COR-L47 (cell line): ENCODE results near the gene C16orf95.
"Not testable (repeated sequence)": the region's sequence is repeated elsewhere in the genome, so short reads cannot be mapped to it uniquely, and the experiment has no call there.

Experiments used
- DNase-seq: peaks from one replicate; lab custom pipeline; 2025; lab: John Stamatoyannopoulos, UW

The C16orf95 gene

DNA sequence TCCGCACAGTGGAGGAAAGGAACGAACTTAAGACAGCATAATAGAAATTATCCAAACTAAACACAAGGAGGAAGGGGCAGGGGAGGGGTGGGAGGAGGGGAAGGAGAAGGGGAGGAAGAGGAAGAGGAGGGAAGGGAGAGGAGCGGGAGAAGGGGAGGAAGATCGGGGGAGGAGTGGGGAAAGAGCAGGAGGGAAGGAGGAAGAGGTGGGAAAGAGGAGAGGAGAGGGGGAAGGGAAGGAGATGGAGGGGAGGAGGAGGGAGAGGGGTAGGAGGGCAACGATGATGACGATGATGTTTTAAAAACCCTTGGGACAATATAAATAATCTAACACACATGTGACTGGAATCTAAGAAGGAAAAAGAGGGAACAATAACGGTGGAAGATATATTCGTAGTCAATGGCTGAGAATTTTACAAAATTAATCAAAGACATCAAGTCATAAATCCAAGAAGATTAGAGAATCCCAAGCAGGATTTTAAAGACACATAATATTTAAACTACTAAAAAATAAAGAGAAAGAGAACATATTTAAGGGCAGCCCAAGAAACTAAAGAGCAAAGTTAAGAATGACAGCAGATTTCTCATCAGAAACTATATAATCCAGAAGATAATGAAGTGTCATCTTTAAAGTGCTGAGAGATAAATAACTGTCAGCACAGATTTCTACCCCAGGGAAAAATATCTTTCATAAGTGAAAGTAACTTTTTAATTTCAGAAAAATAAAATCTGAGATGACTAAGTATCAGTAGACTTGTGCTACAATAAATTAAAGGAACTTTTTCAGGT, 30.2 kb downstream of the C16orf95 start:
- no peak for DNase-seq

- DNase-seq: no peak
Measured at GRCh38 chr16:87284183-87284582, 33.0 kb downstream of the C16orf95 start.

GRCh38 chr16:87279094-87279658, 38.0 kb downstream of the C16orf95 start:
- no peak for DNase-seq

- no peak for DNase-seq
Measured at GRCh38 chr16:87278191-87279093, 38.8 kb downstream of the C16orf95 start.

GRCh38 chr16:87276924-87277323, 40.3 kb downstream of the C16orf95 start:
- no peak for DNase-seq

- DNase-seq: no peak
Measured at GRCh38 chr16:87276091-87276701, 41.0 kb downstream of the C16orf95 start.

DNA sequence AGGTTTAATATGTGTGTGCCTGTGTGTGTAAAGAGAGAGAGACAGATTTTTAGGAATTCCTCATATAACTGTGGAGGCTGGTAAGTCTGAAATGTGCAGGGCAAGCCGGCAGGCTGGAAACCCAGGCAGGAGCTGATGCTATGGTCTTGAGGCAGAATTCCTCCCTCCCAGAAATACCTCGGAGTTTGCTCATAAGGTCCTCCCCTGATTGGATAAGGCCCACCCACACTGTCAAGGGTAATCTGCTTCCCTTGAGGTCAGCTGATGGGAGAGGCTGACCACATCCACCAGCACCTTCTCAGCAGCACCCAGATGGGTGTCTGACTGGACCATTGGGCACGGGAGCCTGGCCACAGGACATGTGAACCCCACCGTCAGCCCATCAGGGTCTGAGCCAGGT, 42.4 kb downstream of the C16orf95 start:
- DNase-seq: no peak

GRCh38 chr16:87273471-87274030, 43.6 kb downstream of the C16orf95 start:
- no peak for DNase-seq

GRCh38 chr16:87271256-87271655, 45.9 kb downstream of the C16orf95 start:
- no peak for DNase-seq

DNA sequence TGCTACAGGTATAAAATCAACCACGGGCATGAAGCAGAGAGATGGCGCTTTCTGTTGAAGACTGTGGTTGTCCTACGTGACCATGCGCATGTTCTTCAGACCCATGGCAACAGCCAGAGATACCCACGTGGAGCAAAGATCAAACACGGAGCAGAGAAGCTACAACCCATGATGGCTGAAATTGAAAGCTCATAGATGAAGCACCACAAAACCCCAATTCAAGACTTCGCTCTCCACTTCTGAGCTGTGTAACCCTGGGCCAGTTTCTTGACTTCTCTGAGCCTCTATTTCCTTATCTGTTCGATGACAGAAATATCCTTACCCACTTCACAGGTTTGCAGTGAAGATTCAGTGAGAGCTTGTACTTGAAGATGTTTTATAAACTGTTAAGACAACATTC, 49.6 kb downstream of the C16orf95 start:
- no peak for DNase-seq

GRCh38 chr16:87266846-87267245, 50.3 kb downstream of the C16orf95 start:
- DNase-seq: no peak

GRCh38 chr16:87265261-87265660, 51.9 kb downstream of the C16orf95 start:
- no peak for DNase-seq

DNA sequence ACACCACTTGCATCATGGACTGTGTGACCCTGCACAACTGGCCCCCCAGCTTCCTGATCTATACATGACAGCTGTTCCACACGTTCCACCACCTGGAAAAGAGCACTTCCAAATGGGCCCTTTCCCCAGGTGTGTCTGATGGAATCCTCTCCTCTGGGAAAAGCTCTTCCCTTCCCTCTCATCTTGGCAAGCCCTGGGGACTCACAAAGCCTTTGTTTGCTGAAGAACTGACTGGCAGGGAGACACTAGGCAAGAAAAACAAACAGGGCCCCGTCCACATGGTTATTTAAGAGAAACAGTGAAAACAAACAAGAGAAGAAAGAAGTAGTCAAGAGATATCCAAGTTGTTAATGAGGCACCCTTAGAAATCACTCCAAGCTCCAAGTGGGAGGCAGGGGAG, 52.6 kb downstream of the C16orf95 start:
- DNase-seq: no peak

DNA sequence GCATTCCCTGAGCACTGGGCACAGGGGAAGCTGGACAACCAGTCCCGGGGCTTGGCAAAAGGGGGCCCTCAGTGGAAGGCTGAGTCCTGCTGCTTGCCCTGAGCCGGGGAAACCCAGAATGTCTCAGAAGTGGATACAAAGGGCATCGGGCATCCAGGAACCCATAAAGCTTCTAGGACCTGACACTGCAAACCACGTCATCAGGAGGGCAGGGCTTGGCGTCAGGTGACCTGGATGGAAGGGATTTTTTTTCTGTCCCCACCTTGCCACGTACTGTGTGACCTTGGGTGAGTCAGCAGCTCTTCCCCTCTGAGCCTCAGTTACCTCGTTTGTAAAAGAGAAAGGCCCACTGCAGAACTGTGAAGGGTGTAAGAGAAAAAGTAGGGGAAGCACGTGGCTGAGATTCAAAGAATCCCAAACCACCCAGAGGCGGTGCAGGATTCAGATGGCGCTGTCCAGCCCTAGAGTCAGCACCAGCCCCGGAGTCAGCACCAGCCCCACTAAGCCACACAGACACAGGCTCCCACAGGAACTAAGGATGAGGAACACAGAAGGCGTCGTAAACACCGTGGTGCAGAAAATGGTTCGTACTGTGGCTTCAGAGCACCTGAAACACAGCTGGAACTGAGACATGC, 53.7 kb downstream of the C16orf95 start:
- DNase-seq: no peak

GRCh38 chr16:87259431-87259830, 57.8 kb downstream of the C16orf95 start:
- no peak for DNase-seq

- DNase-seq: not testable (repeated sequence)
Measured at GRCh38 chr16:87258653-87259052, 58.5 kb downstream of the C16orf95 start.

DNA sequence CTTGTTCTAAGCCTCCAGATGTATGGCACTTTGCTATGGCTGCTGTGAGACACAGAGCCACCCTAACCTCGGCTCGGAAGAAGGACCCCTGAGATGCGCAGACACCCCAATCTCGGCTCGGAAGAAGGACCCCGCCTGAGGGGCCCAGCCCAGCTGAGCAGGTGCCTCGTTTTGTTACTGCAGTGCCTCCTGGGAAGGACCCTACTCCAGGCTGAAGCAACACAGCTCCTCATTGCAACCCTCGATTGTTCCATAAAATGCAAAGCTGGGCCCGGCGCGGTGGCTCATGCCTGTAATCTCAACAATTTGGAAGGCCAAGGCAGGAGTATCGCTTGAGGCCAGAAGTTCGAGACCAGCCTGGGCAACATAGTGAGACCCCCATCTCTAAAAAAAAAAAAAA, 61.3 kb downstream of the C16orf95 start:
- DNase-seq: no peak

DNA sequence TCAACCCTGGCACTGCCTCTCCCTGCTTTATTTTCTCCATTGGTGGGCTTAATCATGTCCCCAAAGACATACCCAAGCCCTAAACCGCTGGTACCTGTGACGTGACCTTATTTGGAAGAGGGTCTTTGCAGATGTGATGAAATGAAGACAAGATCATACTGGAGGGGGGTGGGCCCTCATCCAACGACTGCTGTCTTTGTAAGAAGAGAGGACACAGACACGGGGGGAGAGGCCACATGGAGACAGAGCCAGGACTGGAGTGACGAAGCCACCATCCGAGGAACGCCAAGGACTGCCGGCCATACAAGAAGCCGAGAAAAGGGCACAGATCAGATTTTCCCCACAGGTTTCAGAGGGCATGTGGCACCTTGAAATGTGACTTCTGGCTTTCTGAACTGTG, 62.5 kb downstream of the C16orf95 start:
- DNase-seq: no peak

GRCh38 chr16:87254296-87254695, 62.9 kb downstream of the C16orf95 start:
- DNase-seq: no peak

GRCh38 chr16:87253536-87253935, 63.7 kb downstream of the C16orf95 start:
- DNase-seq: no peak
